GM12892 (cell line): ENCODE data around the gene HAVCR2.

Experiments
- POLR2A ChIP-seq: IDR thresholded peaks from 2 replicates; pipeline ENCODE4 v1.6.1; 2011; ENCODE audit warnings: low read depth, low read length, control low read depth
- POLR2AphosphoS5 ChIP-seq: IDR thresholded peaks from 2 replicates; pipeline ENCODE4 v1.6.1; 2011; ENCODE audit warnings: low read depth, low read length, control low read depth

GRCh38 chr5:157148734-157149615, 40.1 kb upstream of the HAVCR2 start:
- TF ChIP-seq POLR2A = no peak
- no peak for TF ChIP-seq POLR2AphosphoS5
